HG02938 (cell line): ENCODE results near the gene OXNAD1.

Experiments
- ATAC-seq: cut with Tn5 transposase; IDR thresholded peaks from one replicate; pipeline ENCODE4 v1.9.1; 2021; ENCODE audit warnings: mild to moderate bottlenecking, moderate library complexity; ENCODE audit not compliant: unreplicated experiment

Gene OXNAD1

GRCh38 chr3:16245609-16246008 is 19.4 kb upstream of the OXNAD1 start:
- no peak for ATAC-seq

GRCh38 chr3:16247282-16248061 is 17.5 kb upstream of the OXNAD1 start:
- peak; percentile 87 for ATAC-seq

- no peak for ATAC-seq
Observed at GRCh38 chr3:16248556-16248955, 16.5 kb upstream of the OXNAD1 start.

GRCh38 chr3:16249336-16249735 is 15.7 kb upstream of the OXNAD1 start:
- no peak for ATAC-seq

- ATAC-seq: no peak
Observed at GRCh38 chr3:16249886-16250285, 15.1 kb upstream of the OXNAD1 start.

GRCh38 chr3:16251316-16252085 is 13.5 kb upstream of the OXNAD1 start:
- ATAC-seq: no peak

- peak; percentile 39 for ATAC-seq
Observed at GRCh38 chr3:16252243-16252978, 12.6 kb upstream of the OXNAD1 start.

GRCh38 chr3:16252988-16253387 is 12.0 kb upstream of the OXNAD1 start:
- no peak for ATAC-seq

GRCh38 chr3:16253601-16254000 is 11.4 kb upstream of the OXNAD1 start:
- no peak for ATAC-seq

GRCh38 chr3:16254916-16255315 is 10.1 kb upstream of the OXNAD1 start:
- ATAC-seq: no peak

- no peak for ATAC-seq
Observed at GRCh38 chr3:16255326-16255725, 9.7 kb upstream of the OXNAD1 start.

GRCh38 chr3:16255726-16256125 is 9.3 kb upstream of the OXNAD1 start:
- ATAC-seq: no peak

- ATAC-seq: no peak
Observed at GRCh38 chr3:16257309-16257708, 7.7 kb upstream of the OXNAD1 start.

GRCh38 chr3:16258177-16258576 is 6.8 kb upstream of the OXNAD1 start:
- no peak for ATAC-seq

GRCh38 chr3:16258866-16259265 is 6.1 kb upstream of the OXNAD1 start:
- no peak for ATAC-seq

GRCh38 chr3:16260046-16260445 is 5.0 kb upstream of the OXNAD1 start:
- ATAC-seq: no peak

- no peak for ATAC-seq
Observed at GRCh38 chr3:16262174-16262573, 2.8 kb upstream of the OXNAD1 start.

- peak; percentile 1 for ATAC-seq
Observed at GRCh38 chr3:16264174-16264707, 771 bp upstream of the OXNAD1 start.

GRCh38 chr3:16265455-16265786 is 409 bp downstream of the OXNAD1 start:
- no peak for ATAC-seq

GRCh38 chr3:16266714-16267113 is 1.7 kb downstream of the OXNAD1 start:
- no peak for ATAC-seq

GRCh38 chr3:16270855-16271254 is 5.8 kb downstream of the OXNAD1 start:
- ATAC-seq: no peak
